Ovary (tissue), 3 donors: Measurements from ENCODE around the gene ADAM30.
"Not testable (repeated sequence)": the region's sequence is repeated elsewhere in the genome, so short reads cannot be mapped to it uniquely, and the experiment has no call there.

Experiments used
- POLR2A ChIP-seq: fragments of 450-650 bp; IDR thresholded peaks from one replicate; pipeline ENCODE4 v1.6.1; 2017; ENCODE audit warnings: antibody characterized with exemption, mild to moderate bottlenecking, moderate library complexity
- TF ChIP-seq, protein P1 (sequence below), 3 donors: fragments of 450-650 bp in 2 of 3; fragments of 200-600 bp in 1 of 3; IDR thresholded peaks; one replicate each; pipeline versions ENCODE4 v1.5.1 to v1.8.0; 2016 to 2022; ENCODE audit warnings: antibody characterized with exemption in 3 of 3, mild to moderate bottlenecking in 1 of 3
- donor health status: DM: no; HTN: no; CAD: no.

DNA sequence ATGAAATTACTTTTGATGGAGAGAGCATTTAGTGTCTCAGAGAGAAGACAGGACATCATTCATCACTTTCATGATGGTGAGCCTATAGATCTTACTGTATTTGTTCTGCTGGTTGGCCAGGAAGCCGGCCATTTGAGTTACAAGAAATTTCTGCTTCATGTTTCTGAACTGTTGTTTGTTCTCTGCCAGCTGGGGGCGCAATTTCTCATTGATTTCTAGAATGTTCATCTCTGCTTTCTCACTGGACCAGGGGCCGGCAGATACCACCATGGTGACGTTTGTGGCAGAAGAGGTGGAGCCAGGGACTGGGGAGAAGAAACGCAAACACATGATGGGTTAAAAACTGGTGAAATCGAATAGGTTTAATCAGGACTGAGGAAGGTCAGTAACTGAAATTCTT is 52.1 kb downstream of the ADAM30 start:
- TF ChIP-seq POLR2A, result not testable (repeated sequence)
- TF ChIP-seq, protein P1, sequence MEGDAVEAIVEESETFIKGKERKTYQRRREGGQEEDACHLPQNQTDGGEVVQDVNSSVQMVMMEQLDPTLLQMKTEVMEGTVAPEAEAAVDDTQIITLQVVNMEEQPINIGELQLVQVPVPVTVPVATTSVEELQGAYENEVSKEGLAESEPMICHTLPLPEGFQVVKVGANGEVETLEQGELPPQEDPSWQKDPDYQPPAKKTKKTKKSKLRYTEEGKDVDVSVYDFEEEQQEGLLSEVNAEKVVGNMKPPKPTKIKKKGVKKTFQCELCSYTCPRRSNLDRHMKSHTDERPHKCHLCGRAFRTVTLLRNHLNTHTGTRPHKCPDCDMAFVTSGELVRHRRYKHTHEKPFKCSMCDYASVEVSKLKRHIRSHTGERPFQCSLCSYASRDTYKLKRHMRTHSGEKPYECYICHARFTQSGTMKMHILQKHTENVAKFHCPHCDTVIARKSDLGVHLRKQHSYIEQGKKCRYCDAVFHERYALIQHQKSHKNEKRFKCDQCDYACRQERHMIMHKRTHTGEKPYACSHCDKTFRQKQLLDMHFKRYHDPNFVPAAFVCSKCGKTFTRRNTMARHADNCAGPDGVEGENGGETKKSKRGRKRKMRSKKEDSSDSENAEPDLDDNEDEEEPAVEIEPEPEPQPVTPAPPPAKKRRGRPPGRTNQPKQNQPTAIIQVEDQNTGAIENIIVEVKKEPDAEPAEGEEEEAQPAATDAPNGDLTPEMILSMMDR (IDR thresholded peaks at IDR 0.05), result not testable (repeated sequence)
